Endodermal cell (in vitro differentiated cells): ENCODE measurements around the gene AKAP12. TPM values are rescaled to one million over a fixed set of nuclear protein-coding genes. Genes with fewer than 3 reads are reported as not detected.

Experiments
- DNase-seq: peaks from one replicate; pipeline ENCODE4 v3.0.0-alpha.2; 2017
- H3K27ac ChIP-seq: 2 replicates; pipeline ENCODE4 v1.5.1; 2013; ENCODE audit warnings: mild to moderate bottlenecking, low read depth, low read length, moderate library complexity
- H3K27me3 ChIP-seq: 2 replicates; pipeline ENCODE4 v1.6.1; 2013; ENCODE audit warnings: mild to moderate bottlenecking, low read length, moderate library complexity; ENCODE audit not compliant: insufficient read depth, control insufficient read depth, poor library complexity, severe bottlenecking
- H3K36me3 ChIP-seq: 2 replicates; pipeline ENCODE4 v1.7.0; 2013; ENCODE audit warnings: mild to moderate bottlenecking, low read length, moderate library complexity; ENCODE audit not compliant: control insufficient read depth, insufficient read depth
- H3K4me1 ChIP-seq: one replicate; pipeline ENCODE4 v1.7.0; 2013; ENCODE audit warnings: low read length; ENCODE audit not compliant: control insufficient read depth, insufficient read depth
- H3K4me3 ChIP-seq: 2 replicates; pipeline ENCODE4 v1.5.1; 2013; ENCODE audit warnings: mild to moderate bottlenecking, low read length, moderate library complexity
- H3K9ac ChIP-seq: 2 replicates; pipeline ENCODE4 v1.6.1; 2013; ENCODE audit warnings: mild to moderate bottlenecking, low read length, moderate library complexity; ENCODE audit not compliant: poor library complexity, severe bottlenecking; ENCODE audit errors: extremely low read depth
- H3K9me3 ChIP-seq: 2 replicates; pipeline ENCODE4 v1.6.1; 2013; ENCODE audit warnings: mild to moderate bottlenecking, low read length, moderate library complexity; ENCODE audit not compliant: control insufficient read depth
- H3K27ac Mint-ChIP-seq: 2 replicates; pipeline ENCODE4 v1.8.0; 2020; ENCODE audit warnings: mixed read lengths
- H3K27me3 Mint-ChIP-seq: 2 replicates; pipeline ENCODE4 v1.8.0; 2021; ENCODE audit warnings: mild to moderate bottlenecking, mixed read lengths; ENCODE audit not compliant: insufficient read depth
- H3K36me3 Mint-ChIP-seq: 2 replicates; pipeline ENCODE4 v1.8.0; 2020; ENCODE audit warnings: low read depth, mixed read lengths
- H3K4me1 Mint-ChIP-seq: 2 replicates; pipeline ENCODE4 v1.8.0; 2020; ENCODE audit warnings: mixed read lengths
- H3K4me3 Mint-ChIP-seq: 2 replicates; pipeline ENCODE4 v1.8.0; 2020; ENCODE audit warnings: mild to moderate bottlenecking, moderate library complexity, mixed read lengths
- H3K9me3 Mint-ChIP-seq: 2 replicates; pipeline ENCODE4 v1.8.0; 2020; ENCODE audit warnings: mild to moderate bottlenecking, mixed read lengths
- WGBS, 2 experiments: methylation state at CpG; one replicate each; pipeline versions ENCODE4 v1.1.5 to v1.1.7; 2013; ENCODE audit warnings: missing lambda C conversion rate in 2 of 2, mixed read lengths in 1 of 2; ENCODE audit not compliant: insufficient coverage in 1 of 2, insufficient read length in 1 of 2; 5-methylcytosine and 5-hydroxymethylcytosine counted together
- total RNA-seq, 2 donors: library from RNA; stranded (reverse); fragmentation: NEBNext Ultra II Directional in 1 of 2; extraction: Animal tissue kit (Norgen Biotek cat#: 25700) in 1 of 2; gene quantifications; 2 replicates in 1 of 2; 3 replicates in 1 of 2; pipeline ENCODE4 v1.2.1, GENCODE V29; 2021
- TF ChIP-seq, protein P1 (sequence below): fragments of 200-600 bp; sonication (generic); conservative IDR thresholded peaks from 2 replicates; pipeline ENCODE4 v1.5.0; 2021; ENCODE audit warnings: antibody characterized with exemption, mild to moderate bottlenecking

AKAP12 gene
- total RNA-seq, 2 donors from 2014 or later = 27.3 to 33.3 TPM

DNA sequence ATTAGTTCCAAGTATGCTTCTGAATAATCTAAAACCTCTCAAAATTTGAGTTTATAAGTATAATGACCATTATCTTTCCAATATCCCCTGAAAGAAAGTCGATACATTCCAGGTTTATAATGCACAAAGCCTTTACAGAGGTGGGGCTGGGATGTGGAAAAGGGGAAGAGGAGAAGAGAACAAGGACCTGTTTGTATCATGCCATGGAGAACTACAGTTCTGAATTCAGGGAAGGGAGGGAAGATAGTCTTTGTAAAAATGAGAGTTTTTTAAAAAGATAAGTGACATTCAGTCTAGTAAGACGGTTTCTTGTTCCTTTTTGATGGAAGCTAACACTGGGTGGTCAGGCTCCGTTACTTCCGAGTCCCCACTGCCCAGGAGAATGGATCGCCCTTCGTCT is 125.5 kb downstream of the AKAP12 start:
- H3K36me3 ChIP-seq = peaks cover 57% of the 10 kb centered on the region
- no peaks in the 10 kb centered on the region for H3K4me1 ChIP-seq
- Mint-ChIP-seq H3K4me3 (no peak overlapping the region), H3K4me1 (no peaks in the 10 kb centered on the region), H3K27ac (peak overlapping the region; percentile 19), H3K27me3 (no peaks in the 10 kb centered on the region), H3K36me3 (peaks cover 51% of the 10 kb centered on the region), H3K9me3 (no peaks in the 10 kb centered on the region)
- H3K27me3 ChIP-seq = no peaks in the 10 kb centered on the region
- no peaks in the 10 kb centered on the region for H3K9me3 ChIP-seq
- WGBS, 2 experiments = 92 to 96% methylated on average over 3 to 6 of the region's 6 CpGs
- no peak overlapping the region for H3K4me3 ChIP-seq
- H3K9ac ChIP-seq = no peak overlapping the region
- DNase-seq = no peak
- no peak overlapping the region for H3K27ac ChIP-seq
- TF ChIP-seq, protein P1, sequence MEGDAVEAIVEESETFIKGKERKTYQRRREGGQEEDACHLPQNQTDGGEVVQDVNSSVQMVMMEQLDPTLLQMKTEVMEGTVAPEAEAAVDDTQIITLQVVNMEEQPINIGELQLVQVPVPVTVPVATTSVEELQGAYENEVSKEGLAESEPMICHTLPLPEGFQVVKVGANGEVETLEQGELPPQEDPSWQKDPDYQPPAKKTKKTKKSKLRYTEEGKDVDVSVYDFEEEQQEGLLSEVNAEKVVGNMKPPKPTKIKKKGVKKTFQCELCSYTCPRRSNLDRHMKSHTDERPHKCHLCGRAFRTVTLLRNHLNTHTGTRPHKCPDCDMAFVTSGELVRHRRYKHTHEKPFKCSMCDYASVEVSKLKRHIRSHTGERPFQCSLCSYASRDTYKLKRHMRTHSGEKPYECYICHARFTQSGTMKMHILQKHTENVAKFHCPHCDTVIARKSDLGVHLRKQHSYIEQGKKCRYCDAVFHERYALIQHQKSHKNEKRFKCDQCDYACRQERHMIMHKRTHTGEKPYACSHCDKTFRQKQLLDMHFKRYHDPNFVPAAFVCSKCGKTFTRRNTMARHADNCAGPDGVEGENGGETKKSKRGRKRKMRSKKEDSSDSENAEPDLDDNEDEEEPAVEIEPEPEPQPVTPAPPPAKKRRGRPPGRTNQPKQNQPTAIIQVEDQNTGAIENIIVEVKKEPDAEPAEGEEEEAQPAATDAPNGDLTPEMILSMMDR = no peak

DNA sequence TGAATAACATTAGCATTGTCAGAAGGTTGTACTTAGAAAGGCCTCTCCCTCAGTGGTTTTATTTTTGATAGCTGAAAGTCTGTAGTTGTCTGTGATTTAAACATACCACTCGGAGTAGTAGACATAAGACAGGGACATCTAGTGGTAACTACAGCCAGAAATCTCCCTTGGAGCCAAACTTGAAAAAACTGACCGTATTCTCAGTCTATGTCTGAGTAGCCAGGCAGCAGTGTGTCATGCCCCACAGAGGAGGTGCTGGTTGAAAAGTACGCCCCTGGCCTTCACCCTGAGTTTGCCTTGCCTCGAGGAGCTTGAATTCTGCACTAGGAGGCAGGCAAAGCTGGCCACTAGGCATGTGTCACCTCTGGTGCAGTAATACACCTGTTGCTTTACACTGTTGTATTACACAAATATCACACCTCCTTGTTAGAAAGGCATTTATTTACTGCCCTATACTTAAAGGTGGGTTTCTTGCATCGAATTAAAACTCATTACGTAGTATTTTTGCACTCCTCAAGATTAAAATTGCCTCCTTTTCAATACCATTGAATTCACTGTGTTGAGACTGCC is 130.8 kb downstream of the AKAP12 start:
- TF ChIP-seq, protein P1 = peak; percentile 61
- H3K9me3 Mint-ChIP-seq = no peaks in the 10 kb centered on the region
- H3K27ac Mint-ChIP-seq = no peak overlapping the region
- peaks cover 47% of the 10 kb centered on the region for H3K36me3 Mint-ChIP-seq
- no peak overlapping the region for H3K4me3 ChIP-seq
- no peak overlapping the region for H3K4me3 Mint-ChIP-seq
- H3K9ac ChIP-seq = no peak overlapping the region
- peaks cover 52% of the 10 kb centered on the region for H3K36me3 ChIP-seq
- no peaks in the 10 kb centered on the region for H3K27me3 ChIP-seq
- H3K4me1 ChIP-seq = peaks cover 7% of the 10 kb centered on the region
- DNase-seq = peak; percentile 53
- no peaks in the 10 kb centered on the region for H3K27me3 Mint-ChIP-seq
- peaks cover 7% of the 10 kb centered on the region for H3K4me1 Mint-ChIP-seq
- WGBS, 2 experiments = 93 to 97% methylated on average over 6 of the region's 6 CpGs
- H3K9me3 ChIP-seq = no peaks in the 10 kb centered on the region
- H3K27ac ChIP-seq = no peak overlapping the region

DNA sequence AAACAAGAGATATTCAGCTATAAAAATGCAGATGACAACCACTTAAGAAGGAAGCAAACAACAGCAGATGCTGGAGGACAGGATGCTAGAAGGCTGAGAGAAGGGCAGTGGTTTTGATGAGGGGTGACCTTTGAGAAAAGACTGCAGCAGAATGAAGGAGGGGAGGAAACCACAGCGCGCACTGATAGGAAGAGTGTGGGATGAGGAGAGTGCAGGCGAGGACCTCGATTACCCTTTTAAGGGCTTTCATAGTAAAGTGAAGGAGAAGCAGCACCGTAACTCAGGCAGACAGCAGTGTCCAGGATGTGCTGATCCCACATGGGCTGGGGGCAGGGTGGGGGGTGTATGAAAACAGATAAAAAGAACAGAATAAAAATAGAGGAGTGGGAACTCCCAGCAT is 132.4 kb downstream of the AKAP12 start:
- peak overlapping the region; percentile 38 for H3K27ac ChIP-seq
- Mint-ChIP-seq H3K4me1 (peaks cover 7% of the 10 kb centered on the region), H3K27ac (no peak overlapping the region), H3K9me3 (peaks cover 3% of the 10 kb centered on the region), H3K4me3 (no peak overlapping the region), H3K36me3 (peaks cover 34% of the 10 kb centered on the region), H3K27me3 (no peaks in the 10 kb centered on the region)
- peak; percentile 39 for DNase-seq
- no peak overlapping the region for H3K4me3 ChIP-seq
- peaks cover 5% of the 10 kb centered on the region for H3K9me3 ChIP-seq
- 93 to 97% methylated on average over 5 of the region's 5 CpGs for WGBS, 2 experiments
- H3K36me3 ChIP-seq = peaks cover 44% of the 10 kb centered on the region
- no peak overlapping the region for H3K9ac ChIP-seq
- H3K27me3 ChIP-seq = no peaks in the 10 kb centered on the region
- H3K4me1 ChIP-seq = peaks cover 7% of the 10 kb centered on the region
- TF ChIP-seq, protein P1 = no peak
